HFFc6 (cell line): ENCODE measurements around the gene DRP2. TPM values are rescaled to one million over a fixed set of nuclear protein-coding genes. Genes with fewer than 3 reads are reported as not detected.
A peak's percentile ranks its signal among the peaks of the same experiment; 100 is the strongest.
"Not testable (repeated sequence)": the region's sequence is repeated elsewhere in the genome, so short reads cannot be mapped to it uniquely, and the experiment has no call there.

Source experiments
- DNase-seq: peaks from one replicate; pipeline ENCODE4 v3.0.0-alpha.2; 2018
- H3K27ac Mint-ChIP-seq: 2 replicates; pipeline ENCODE4 v1.8.0; 2020; ENCODE audit warnings: mild to moderate bottlenecking, mixed read lengths
- H3K27me3 Mint-ChIP-seq: 2 replicates; pipeline ENCODE4 v1.8.0; 2021; ENCODE audit warnings: mild to moderate bottlenecking, moderate library complexity, mixed read lengths; ENCODE audit not compliant: insufficient read depth
- H3K36me3 Mint-ChIP-seq: 2 replicates; pipeline ENCODE4 v1.8.0; 2021; ENCODE audit warnings: low read depth, mixed read lengths
- H3K4me1 Mint-ChIP-seq: 2 replicates; pipeline ENCODE4 v1.8.0; 2020; ENCODE audit warnings: low read depth, mixed read lengths
- H3K4me3 Mint-ChIP-seq: 2 replicates; pipeline ENCODE4 v1.8.0; 2020; ENCODE audit warnings: mild to moderate bottlenecking, moderate library complexity, mixed read lengths
- H3K9me3 Mint-ChIP-seq: 2 replicates; pipeline ENCODE4 v1.8.0; 2020; ENCODE audit warnings: mild to moderate bottlenecking, mixed read lengths
- CTCF ChIP-seq: fragments of 200-600 bp; sonication (generic); IDR thresholded peaks from 2 replicates; pipeline ENCODE4 v1.5.0; 2021; ENCODE audit warnings: antibody characterized with exemption, mild to moderate bottlenecking
- total RNA-seq, 6 experiments: library from RNA; stranded (reverse); fragmentation: NEBNext Ultra II Directional; extraction: Animal tissue kit (Norgen Biotek cat#: 25700); gene quantifications; 2 replicates in 1 of 6; 3 replicates in 5 of 6; pipeline ENCODE4 v1.2.3, GENCODE V29; 2021

DRP2 gene
- total RNA-seq, 6 experiments from 2014 or later = 0.30 to 0.55 (median 0.37) TPM

- no peak within 1 kb of the TSS for H3K27ac Mint-ChIP-seq
- H3K36me3 Mint-ChIP-seq = no peaks in the 10 kb centered on the region
- no peaks in the 10 kb centered on the region for H3K9me3 Mint-ChIP-seq
- peaks cover 8% of the 10 kb centered on the region; the same call in 1 of the 2 replicates for H3K4me1 Mint-ChIP-seq
- no peak for TF ChIP-seq CTCF
- peak within 1 kb of the TSS; percentile 36 for H3K4me3 Mint-ChIP-seq
- no peaks in the 10 kb centered on the region for H3K27me3 Mint-ChIP-seq
- DNase-seq = no peak
Observed at GRCh38 chrX:101290957-101291603, 71.5 kb downstream of the DRP2 start, which contains the start of gene TAF7L. TSS of gene TAF7L (minus strand) at chrX:101291334. CDS start at chrX:101287543, 3,791 bp downstream.

GRCh38 chrX:101295603-101296002 is 76.0 kb downstream of the DRP2 start:
- not testable (repeated sequence) for H3K4me3 Mint-ChIP-seq, H3K27ac Mint-ChIP-seq, H3K4me1 Mint-ChIP-seq

GRCh38 chrX:101303790-101304189 is 84.2 kb downstream of the DRP2 start:
- TF ChIP-seq CTCF = no peak
- Mint-ChIP-seq H3K36me3 (no peaks in the 10 kb centered on the region), H3K27me3 (no peaks in the 10 kb centered on the region), H3K4me1 (no peaks in the 10 kb centered on the region), H3K27ac (no peak overlapping the region), H3K9me3 (no peaks in the 10 kb centered on the region), H3K4me3 (no peak overlapping the region)
- no peak for DNase-seq

More at GRCh38 chrX:101295603-101296002, 76.0 kb downstream of the DRP2 start:
- not testable (repeated sequence) for H3K9me3 Mint-ChIP-seq, H3K36me3 Mint-ChIP-seq, DNase-seq, H3K27me3 Mint-ChIP-seq

Other genes starting within 250 kb of the DRP2 start
- gene TRMT2B, start 167.7 kb upstream of the DRP2 start, total RNA-seq = 10 to 100 TPM; 14.5 to 16.2 (median 15.7) TPM
- 1 to 10 TPM; 2.3 to 4.5 (median 3.8) TPM for gene TMEM35A, start 140.9 kb upstream of the DRP2 start, total RNA-seq
- gene CENPI, start 121.6 kb upstream of the DRP2 start, total RNA-seq = 10 to 100 TPM in 5 of 6 experiments, 1 to 10 TPM in 1; 6.7 to 15.7 (median 14.3) TPM
- gene TAF7L, start 71.5 kb downstream of the DRP2 start, total RNA-seq = under 1 TPM; 0.15 to 0.59 (median 0.36) TPM
- 10 to 100 TPM; 15.2 to 23.8 (median 19.7) TPM for gene TIMM8A, start 129.0 kb downstream of the DRP2 start, total RNA-seq
- not detected for gene BTK, start 166.4 kb downstream of the DRP2 start, total RNA-seq
- 100 to 1,000 TPM; 127 to 361 (median 160) TPM for gene RPL36A, start 171.2 kb downstream of the DRP2 start, total RNA-seq
- 10 to 100 TPM; 40.3 to 65.8 (median 45.0) TPM for gene GLA, start 188.1 kb downstream of the DRP2 start, total RNA-seq
- 10 to 100 TPM; 60.5 to 74.5 (median 68.1) TPM for gene HNRNPH2, start 188.4 kb downstream of the DRP2 start, total RNA-seq